Measurements from ENCODE around the gene SMIM21.

Gene SMIM21

GRCh38 chr18:75433098-75433497 lies 5.6 kb upstream of the SMIM21 start:
- Histone ChIP-seq H3K9ac (ENCODE audit: low read length in 5 of 5) (no peak overlapping the region), H3K9me3 (ENCODE audit: control insufficient read depth in 5 of 5, low read length in 5 of 5) (no peaks in the 10 kb centered on the region), H3K36me3 (ENCODE audit: control insufficient read depth in 5 of 5, insufficient read depth in 5 of 5, low read length in 5 of 5) (no peaks in the 10 kb centered on the region), H3K27me3 (ENCODE audit: control insufficient read depth in 5 of 5, insufficient read depth in 4 of 5, low read length in 5 of 5) (peaks cover 0 to 3% (median 0%) of the 10 kb centered on the region in 5 donors), H3K4me1 (ENCODE audit: control insufficient read depth in 5 of 5, insufficient read depth in 5 of 5, low read length in 5 of 5) (no peaks in the 10 kb centered on the region), H3K27ac (ENCODE audit: low read depth, low read length) (no peak overlapping the region), H3K4me3 (ENCODE audit: low read depth in 1 of 5, low read length in 5 of 5) (no peak overlapping the region)

GRCh38 chr18:75429975-75430374 lies 2.5 kb upstream of the SMIM21 start:
- H3K9me3 ChIP-seq (ENCODE audit: control insufficient read depth in 5 of 5, low read length in 5 of 5) = no peaks in the 10 kb centered on the region
- no peaks in the 10 kb centered on the region for H3K36me3 ChIP-seq (ENCODE audit: control insufficient read depth in 5 of 5, insufficient read depth in 5 of 5, low read length in 5 of 5)
- no peak overlapping the region for H3K4me3 ChIP-seq (ENCODE audit: low read depth in 1 of 5, low read length in 5 of 5)
- H3K27ac ChIP-seq (ENCODE audit: low read depth, low read length) = no peak overlapping the region
- H3K4me1 ChIP-seq (ENCODE audit: control insufficient read depth in 5 of 5, insufficient read depth in 5 of 5, low read length in 5 of 5) = no peaks in the 10 kb centered on the region
- H3K27me3 ChIP-seq (ENCODE audit: control insufficient read depth in 5 of 5, insufficient read depth in 4 of 5, low read length in 5 of 5) = no peaks in the 10 kb centered on the region
- no peak overlapping the region for H3K9ac ChIP-seq (ENCODE audit: low read length in 5 of 5)

GRCh38 chr18:75428490-75428889 lies 987 bp upstream of the SMIM21 start:
- H3K27me3 ChIP-seq (ENCODE audit: control insufficient read depth in 5 of 5, insufficient read depth in 4 of 5, low read length in 5 of 5) = no peaks in the 10 kb centered on the region
- no peaks in the 10 kb centered on the region for H3K4me1 ChIP-seq (ENCODE audit: control insufficient read depth in 5 of 5, insufficient read depth in 5 of 5, low read length in 5 of 5)
- H3K4me3 ChIP-seq (ENCODE audit: low read depth in 1 of 5, low read length in 5 of 5) = no peak overlapping the region
- H3K36me3 ChIP-seq (ENCODE audit: control insufficient read depth in 5 of 5, insufficient read depth in 5 of 5, low read length in 5 of 5) = no peaks in the 10 kb centered on the region
- no peaks in the 10 kb centered on the region for H3K9me3 ChIP-seq (ENCODE audit: control insufficient read depth in 5 of 5, low read length in 5 of 5)
- no peak overlapping the region for H3K27ac ChIP-seq (ENCODE audit: low read depth, low read length)
- H3K9ac ChIP-seq (ENCODE audit: low read length in 5 of 5) = no peak overlapping the region

GRCh38 chr18:75422341-75422910 lies 5.1 kb downstream of the SMIM21 start:
- no peak overlapping the region for H3K4me3 ChIP-seq (ENCODE audit: low read depth in 1 of 5, low read length in 5 of 5)
- no peak overlapping the region for H3K9ac ChIP-seq (ENCODE audit: low read length in 5 of 5)
- H3K36me3 ChIP-seq (ENCODE audit: control insufficient read depth in 5 of 5, insufficient read depth in 5 of 5, low read length in 5 of 5) = no peaks in the 10 kb centered on the region
- no peaks in the 10 kb centered on the region for H3K4me1 ChIP-seq (ENCODE audit: control insufficient read depth in 5 of 5, insufficient read depth in 5 of 5, low read length in 5 of 5)
- peaks cover 0 to 4% (median 0%) of the 10 kb centered on the region in 5 donors for H3K9me3 ChIP-seq (ENCODE audit: control insufficient read depth in 5 of 5, low read length in 5 of 5)
- no peaks in the 10 kb centered on the region for H3K27me3 ChIP-seq (ENCODE audit: control insufficient read depth in 5 of 5, insufficient read depth in 4 of 5, low read length in 5 of 5)
- H3K27ac ChIP-seq (ENCODE audit: low read depth, low read length) = no peak overlapping the region

GRCh38 chr18:75421656-75422055 lies 5.8 kb downstream of the SMIM21 start:
- no peaks in the 10 kb centered on the region for H3K36me3 ChIP-seq (ENCODE audit: control insufficient read depth in 5 of 5, insufficient read depth in 5 of 5, low read length in 5 of 5)
- H3K9me3 ChIP-seq (ENCODE audit: control insufficient read depth in 5 of 5, low read length in 5 of 5) = peaks cover 0 to 4% (median 0%) of the 10 kb centered on the region in 5 donors
- H3K4me1 ChIP-seq (ENCODE audit: control insufficient read depth in 5 of 5, insufficient read depth in 5 of 5, low read length in 5 of 5) = no peaks in the 10 kb centered on the region
- H3K9ac ChIP-seq (ENCODE audit: low read length in 5 of 5) = no peak overlapping the region
- H3K27me3 ChIP-seq (ENCODE audit: control insufficient read depth in 5 of 5, insufficient read depth in 4 of 5, low read length in 5 of 5) = no peaks in the 10 kb centered on the region
- no peak overlapping the region for H3K27ac ChIP-seq (ENCODE audit: low read depth, low read length)
- H3K4me3 ChIP-seq (ENCODE audit: low read depth in 1 of 5, low read length in 5 of 5) = no peak overlapping the region

GRCh38 chr18:75418293-75419005 lies 9.1 kb downstream of the SMIM21 start:
- no peaks in the 10 kb centered on the region for H3K36me3 ChIP-seq (ENCODE audit: control insufficient read depth in 5 of 5, insufficient read depth in 5 of 5, low read length in 5 of 5)
- H3K4me3 ChIP-seq (ENCODE audit: low read depth in 1 of 5, low read length in 5 of 5) = no peak overlapping the region
- peaks cover 0 to 3% (median 0%) of the 10 kb centered on the region in 5 donors for H3K27me3 ChIP-seq (ENCODE audit: control insufficient read depth in 5 of 5, insufficient read depth in 4 of 5, low read length in 5 of 5)
- peaks cover 0 to 4% (median 0%) of the 10 kb centered on the region in 5 donors for H3K9me3 ChIP-seq (ENCODE audit: control insufficient read depth in 5 of 5, low read length in 5 of 5)
- H3K9ac ChIP-seq (ENCODE audit: low read length in 5 of 5) = no peak overlapping the region
- H3K27ac ChIP-seq (ENCODE audit: low read depth, low read length) = no peak overlapping the region
- H3K4me1 ChIP-seq (ENCODE audit: control insufficient read depth in 5 of 5, insufficient read depth in 5 of 5, low read length in 5 of 5) = no peaks in the 10 kb centered on the region

GRCh38 chr18:75410611-75411010 lies 16.9 kb downstream of the SMIM21 start:
- H3K36me3 ChIP-seq (ENCODE audit: control insufficient read depth in 5 of 5, insufficient read depth in 5 of 5, low read length in 5 of 5) = no peaks in the 10 kb centered on the region
- no peaks in the 10 kb centered on the region for H3K9me3 ChIP-seq (ENCODE audit: control insufficient read depth in 5 of 5, low read length in 5 of 5)
- peaks cover 0 to 10% (median 8%) of the 10 kb centered on the region in 5 donors for H3K4me1 ChIP-seq (ENCODE audit: control insufficient read depth in 5 of 5, insufficient read depth in 5 of 5, low read length in 5 of 5)
- peaks cover 0 to 3% (median 0%) of the 10 kb centered on the region in 5 donors for H3K27me3 ChIP-seq (ENCODE audit: control insufficient read depth in 5 of 5, insufficient read depth in 4 of 5, low read length in 5 of 5)
- H3K9ac ChIP-seq (ENCODE audit: low read length in 5 of 5) = no peak overlapping the region
- no peak overlapping the region for H3K27ac ChIP-seq (ENCODE audit: low read depth, low read length)
- no peak overlapping the region for H3K4me3 ChIP-seq (ENCODE audit: low read depth in 1 of 5, low read length in 5 of 5)

- no peaks in the 10 kb centered on the region for H3K9me3 ChIP-seq (ENCODE audit: control insufficient read depth in 5 of 5, low read length in 5 of 5)
- peaks cover 0 to 3% (median 0%) of the 10 kb centered on the region in 5 donors for H3K27me3 ChIP-seq (ENCODE audit: control insufficient read depth in 5 of 5, insufficient read depth in 4 of 5, low read length in 5 of 5)
- H3K9ac ChIP-seq (ENCODE audit: low read length in 5 of 5) = no peak overlapping the region
- H3K36me3 ChIP-seq (ENCODE audit: control insufficient read depth in 5 of 5, insufficient read depth in 5 of 5, low read length in 5 of 5) = no peaks in the 10 kb centered on the region
- H3K4me1 ChIP-seq (ENCODE audit: control insufficient read depth in 5 of 5, insufficient read depth in 5 of 5, low read length in 5 of 5) = peaks cover 0 to 10% (median 8%) of the 10 kb centered on the region in 5 donors
- no peak overlapping the region for H3K27ac ChIP-seq (ENCODE audit: low read depth, low read length)
- H3K4me3 ChIP-seq (ENCODE audit: low read depth in 1 of 5, low read length in 5 of 5) = no peak overlapping the region
These were observed 17.7 kb downstream of the SMIM21 start for GRCh38 chr18:75409806-75410205.

- no peaks in the 10 kb centered on the region for H3K9me3 ChIP-seq (ENCODE audit: control insufficient read depth in 5 of 5, low read length in 5 of 5)
- no peak overlapping the region for H3K4me3 ChIP-seq (ENCODE audit: low read depth in 1 of 5, low read length in 5 of 5)
- peaks cover 0 to 10% (median 8%) of the 10 kb centered on the region in 5 donors for H3K4me1 ChIP-seq (ENCODE audit: control insufficient read depth in 5 of 5, insufficient read depth in 5 of 5, low read length in 5 of 5)
- no peaks in the 10 kb centered on the region for H3K27me3 ChIP-seq (ENCODE audit: control insufficient read depth in 5 of 5, insufficient read depth in 4 of 5, low read length in 5 of 5)
- H3K27ac ChIP-seq (ENCODE audit: low read depth, low read length) = no peak overlapping the region
- no peaks in the 10 kb centered on the region for H3K36me3 ChIP-seq (ENCODE audit: control insufficient read depth in 5 of 5, insufficient read depth in 5 of 5, low read length in 5 of 5)
- H3K9ac ChIP-seq (ENCODE audit: low read length in 5 of 5) = no peak overlapping the region
These were observed 18.7 kb downstream of the SMIM21 start for GRCh38 chr18:75408554-75409506.
